ENCODE data around the gene TMEM139. TPM values are rescaled to one million over a fixed set of nuclear protein-coding genes. Genes with fewer than 3 reads are reported as not detected.

The TMEM139 gene
- polyA plus RNA-seq, 3 donors: 0.55 TPM; not detected in 2

GRCh38 chr7:143257501-143257900 is 27.3 kb upstream of the TMEM139 start:
- peaks cover 5 to 9% of the 10 kb centered on the region in 2 donors for H3K4me1 ChIP-seq (ENCODE audit: control insufficient read depth in 1 of 2, insufficient read depth in 2 of 2, low read length in 2 of 2)
- H3K79me2 ChIP-seq (ENCODE audit: insufficient read depth, low read length): no peaks in the 10 kb centered on the region
- peaks cover 10% of the 10 kb centered on the region for H3K4me1 Mint-ChIP-seq

GRCh38 chr7:143258831-143259230 is 25.9 kb upstream of the TMEM139 start:
- WGBS (ENCODE audit: insufficient coverage): 22% methylated on average over 1 of the region's 2 CpGs
- H3K4me3 Mint-ChIP-seq: no peak overlapping the region
- H2AFZ ChIP-seq (ENCODE audit: insufficient read depth, low read depth, low read length, poor library complexity, severe bottlenecking): peak overlapping the region; percentile 69
- intact Hi-C loops (cut with micrococcal nuclease): no loop called here
- no peak overlapping the region for H3K4me3 ChIP-seq (replicated peaks in 1 of 3; ENCODE audit: low read depth in 2 of 3, low read length in 3 of 3)
- no peak for TF ChIP-seq CTCF (IDR thresholded peaks at IDR 0.05)
- peaks cover 0 to 1% (median 0%) of the 10 kb centered on the region in 3 donors for H3K27me3 Mint-ChIP-seq (ENCODE audit: low read depth in 3 of 3)
- DNase-seq: no peak
- no peaks in the 10 kb centered on the region for H3K27me3 ChIP-seq (ENCODE audit: control insufficient read depth in 2 of 2, insufficient read depth in 2 of 2, low read length in 2 of 2)
- no peaks in the 10 kb centered on the region for H3K36me3 Mint-ChIP-seq
- H3K79me2 ChIP-seq (ENCODE audit: insufficient read depth, low read length): peaks cover 10% of the 10 kb centered on the region
- no peaks in the 10 kb centered on the region for H3K9me3 ChIP-seq (replicated peaks in 1 of 2; ENCODE audit: control insufficient read depth in 1 of 2, insufficient read depth in 1 of 2, low read length in 2 of 2)
- peak overlapping the region; percentile 16 for H3K4me2 ChIP-seq (replicated peaks; ENCODE audit: extremely low read depth, low read length, poor library complexity, severe bottlenecking)
- no peak overlapping the region for H3K27ac ChIP-seq (ENCODE audit: low read depth in 1 of 2, low read length in 2 of 2)
- peaks cover 9 to 16% of the 10 kb centered on the region in 2 donors for H3K4me1 ChIP-seq (ENCODE audit: control insufficient read depth in 1 of 2, insufficient read depth in 2 of 2, low read length in 2 of 2)
- H4K20me1 ChIP-seq (ENCODE audit: insufficient read depth, low read length): no peaks in the 10 kb centered on the region
- H3K9me3 Mint-ChIP-seq: peaks cover 0 to 5% (median 2%) of the 10 kb centered on the region in 7 donors
- no peak overlapping the region for H3K27ac Mint-ChIP-seq
- no peaks in the 10 kb centered on the region for H3K36me3 ChIP-seq (replicated peaks in 1 of 2; ENCODE audit: control insufficient read depth in 1 of 2, insufficient read depth in 2 of 2, low read length in 2 of 2)
- peaks cover 13% of the 10 kb centered on the region for H3K4me1 Mint-ChIP-seq
- no peak overlapping the region for H3K9ac ChIP-seq (ENCODE audit: insufficient read depth, low read length, poor library complexity, severe bottlenecking)

More at GRCh38 chr7:143257501-143257900, 27.3 kb upstream of the TMEM139 start:
- intact Hi-C loops (cut with micrococcal nuclease): no loop called here
- Mint-ChIP-seq H3K4me3 (no peak overlapping the region), H3K27ac (no peak overlapping the region), H3K9me3 (peaks cover 0 to 9% (median 5%) of the 10 kb centered on the region in 7 donors), H3K27me3 (ENCODE audit: low read depth in 3 of 3) (peaks cover 0 to 3% (median 0%) of the 10 kb centered on the region in 3 donors), H3K36me3 (no peaks in the 10 kb centered on the region)
- H3K4me2 ChIP-seq (replicated peaks; ENCODE audit: extremely low read depth, low read length, poor library complexity, severe bottlenecking): no peak overlapping the region
- H3K9ac ChIP-seq (ENCODE audit: insufficient read depth, low read length, poor library complexity, severe bottlenecking): no peak overlapping the region
- H3K36me3 ChIP-seq (replicated peaks in 1 of 2; ENCODE audit: control insufficient read depth in 1 of 2, insufficient read depth in 2 of 2, low read length in 2 of 2): no peaks in the 10 kb centered on the region
- no peaks in the 10 kb centered on the region for H3K27me3 ChIP-seq (ENCODE audit: control insufficient read depth in 2 of 2, insufficient read depth in 2 of 2, low read length in 2 of 2)
- no peak overlapping the region for H3K27ac ChIP-seq (ENCODE audit: low read depth in 1 of 2, low read length in 2 of 2)
- H4K20me1 ChIP-seq (ENCODE audit: insufficient read depth, low read length): no peaks in the 10 kb centered on the region
- WGBS (ENCODE audit: insufficient coverage): 100% methylated on average over 3 of the region's 5 CpGs
- no peak overlapping the region for H2AFZ ChIP-seq (ENCODE audit: insufficient read depth, low read depth, low read length, poor library complexity, severe bottlenecking)
- no peak for DNase-seq
- TF ChIP-seq CTCF (IDR thresholded peaks at IDR 0.05): no peak
- no peak overlapping the region for H3K4me3 ChIP-seq (replicated peaks in 1 of 3; ENCODE audit: low read depth in 2 of 3, low read length in 3 of 3)
- H3K9me3 ChIP-seq (replicated peaks in 1 of 2; ENCODE audit: control insufficient read depth in 1 of 2, insufficient read depth in 1 of 2, low read length in 2 of 2): peaks cover 0 to 3% of the 10 kb centered on the region in 2 donors
